AG04450 (cell line): Measurements from ENCODE around the gene ADARB2. TPM values are rescaled to one million over a fixed set of nuclear protein-coding genes. Genes with fewer than 3 reads are reported as not detected.

ENCODE experiments used
- CTCF ChIA-PET: fragments of 300-600, 350-600 bp; formaldehyde crosslinking; extraction: SDS; loops from one replicate; lab custom pipeline; 2022; ENCODE audit warnings: antibody characterized with exemption, inconsistent platforms; lab: Charles Lee
- POLR2A ChIA-PET: fragments of 350-600 bp; formaldehyde crosslinking; extraction: SDS; loops from one replicate; lab custom pipeline; 2021; ENCODE audit warnings: antibody characterized with exemption, inconsistent platforms; lab: Yijun Ruan, JAX
- DNase-seq: peaks from one replicate; pipeline ENCODE4 v3.0.0-alpha.2; 2011; ENCODE audit warnings: low read depth, low spot score
- H3K27ac ChIP-seq: one replicate; pipeline ENCODE4 v1.5.1; 2012; ENCODE audit warnings: low read depth, low read length, control low read depth
- H3K27me3 ChIP-seq: one replicate; pipeline ENCODE4 v1.6.0; 2012; ENCODE audit warnings: low read length; ENCODE audit not compliant: control insufficient read depth, insufficient read depth
- H3K4me3 ChIP-seq: 2 replicates; pipeline ENCODE4 v1.5.1; 2011; ENCODE audit warnings: mild to moderate bottlenecking, low read depth, low read length, control low read depth
- H3K9me3 ChIP-seq: 2 replicates; pipeline ENCODE4 v1.5.1; 2012; ENCODE audit warnings: low read length; ENCODE audit not compliant: control insufficient read depth, insufficient read depth
- CTCF ChIP-seq: IDR thresholded peaks from 2 replicates; pipeline ENCODE4 v1.5.1; 2011; ENCODE audit warnings: low read depth, low read length, control low read depth, inconsistent platforms
- polyA plus RNA-seq: library from polyadenylated mRNA; depleted of rRNA; stranded (reverse); fragments of >200 nt; gene quantifications from 2 replicates; pipeline ENCODE4 v1.2.3, GENCODE V29; 2011

The ADARB2 gene
- polyA plus RNA-seq, 1 experiment = not detected

- DNase-seq = no peak
- Histone ChIP-seq H3K9me3 (peaks cover 6% of the 10 kb centered on the region; the same call in 1 of the 2 replicates), H3K27ac (no peak overlapping the region), H3K4me3 (no peak overlapping the region), H3K27me3 (no peaks in the 10 kb centered on the region)
- TF ChIP-seq CTCF = no peak
- ChIA-PET CTCF (no interaction called here), POLR2A (interaction anchor here (0.6 kb wide), 1 partner anchor 50 kb away, joined by 4 read pairs; no protein-coding TSS in a partner anchor)
These were observed 568.0 kb downstream of the ADARB2 start for GRCh38 chr10:1169186-1169885.

- peaks cover 6% of the 10 kb centered on the region; the same call in 1 of the 2 replicates for H3K9me3 ChIP-seq
- H3K27me3 ChIP-seq = no peaks in the 10 kb centered on the region
- ChIA-PET POLR2A (interaction anchor here (0.6 kb wide), 1 partner anchor 50 kb away, joined by 4 read pairs; no protein-coding TSS in a partner anchor), CTCF (no interaction called here)
- H3K4me3 ChIP-seq = no peak overlapping the region
- no peak overlapping the region for H3K27ac ChIP-seq
- DNase-seq = no peak
- no peak for TF ChIP-seq CTCF
These were observed 568.6 kb downstream of the ADARB2 start for GRCh38 chr10:1168763-1169162.

GRCh38 chr10:1166828-1167275, 570.5 kb downstream of the ADARB2 start:
- CTCF ChIA-PET = no interaction called here
- Histone ChIP-seq H3K4me3 (no peak overlapping the region), H3K9me3 (peaks cover 6% of the 10 kb centered on the region; the same call in 1 of the 2 replicates), H3K27ac (no peak overlapping the region), H3K27me3 (no peaks in the 10 kb centered on the region)
- no peak for TF ChIP-seq CTCF
- no peak for DNase-seq
- POLR2A ChIA-PET = no interaction called here

- no peak for DNase-seq
- Histone ChIP-seq H3K9me3 (peaks cover 6% of the 10 kb centered on the region; the same call in 1 of the 2 replicates), H3K4me3 (no peak overlapping the region), H3K27ac (no peak overlapping the region), H3K27me3 (no peaks in the 10 kb centered on the region)
- ChIA-PET CTCF (no interaction called here), POLR2A (no interaction called here)
- no peak for TF ChIP-seq CTCF
These were observed 571.1 kb downstream of the ADARB2 start for GRCh38 chr10:1166101-1166827.

- POLR2A ChIA-PET = no interaction called here
- DNase-seq = no peak
- Histone ChIP-seq H3K27ac (no peak overlapping the region), H3K27me3 (no peaks in the 10 kb centered on the region), H3K9me3 (peaks cover 2% of the 10 kb centered on the region; the same call in 1 of the 2 replicates), H3K4me3 (no peak overlapping the region)
- TF ChIP-seq CTCF = no peak
- CTCF ChIA-PET = no interaction called here
These were observed 573.5 kb downstream of the ADARB2 start for GRCh38 chr10:1163831-1164230.
